Suprapubic skin (tissue), 4 donors: ENCODE measurements around the gene CPT1C. TPM values are rescaled to one million over a fixed set of nuclear protein-coding genes. Genes with fewer than 3 reads are reported as not detected.

Experiments used
- DNase-seq, 2 donors: peaks; one replicate each; pipeline ENCODE4 v3.0.0-alpha.2; 2019; ENCODE audit warnings: low spot score in 2 of 2
- H3K27ac ChIP-seq: fragments of 200-600 bp; sonication (generic); one replicate; pipeline ENCODE4 v1.5.1; 2019
- H3K27me3 ChIP-seq: fragments of 200-600 bp; sonication (generic); one replicate; pipeline ENCODE4 v1.5.1; 2019
- H3K36me3 ChIP-seq: fragments of 200-600 bp; sonication (generic); one replicate; pipeline ENCODE4 v1.5.1; 2019
- H3K4me1 ChIP-seq: fragments of 200-600 bp; sonication (generic); one replicate; pipeline ENCODE4 v1.5.1; 2019
- H3K4me3 ChIP-seq: fragments of 200-600 bp; sonication (generic); one replicate; pipeline ENCODE4 v1.5.1; 2019; ENCODE audit warnings: mild to moderate bottlenecking
- H3K9me3 ChIP-seq: fragments of 200-600 bp; sonication (generic); one replicate; pipeline ENCODE4 v1.5.1; 2019
- EP300 ChIP-seq: sonication (generic); formaldehyde crosslinking; IDR thresholded peaks from one replicate; pipeline ENCODE4 v1.6.1; 2017; ENCODE audit warnings: antibody characterized with exemption
- POLR2A ChIP-seq, 2 donors: fragments of 450-650 bp; IDR thresholded peaks; one replicate each; pipeline ENCODE4 v1.6.1; 2017; ENCODE audit warnings: antibody characterized with exemption in 2 of 2, mild to moderate bottlenecking in 2 of 2, moderate library complexity in 2 of 2
- POLR2AphosphoS5 ChIP-seq, 3 donors: sonication (generic); formaldehyde crosslinking; IDR thresholded peaks; one replicate each; pipeline ENCODE4 v1.6.1; 2017; ENCODE audit warnings: antibody characterized with exemption in 3 of 3
- WGBS: methylation state at CpG from one replicate; pipeline ENCODE4 v1.1.5; 2018; 5-methylcytosine and 5-hydroxymethylcytosine counted together
- total RNA-seq, 4 donors: library from RNA; depleted of rRNA; stranded (reverse); fragments of >200 nt; gene quantifications; one replicate each; pipeline ENCODE4 v1.1.0, GENCODE V29; 2016
- TF ChIP-seq, protein P1 (sequence below), 2 donors: fragments of 200-600 bp in 1 of 2; fragments of 450-650 bp in 1 of 2; sonication (generic) in 1 of 2; IDR thresholded peaks; one replicate each; pipeline ENCODE4 v1.5.1; 2016 to 2019; ENCODE audit warnings: antibody characterized with exemption in 2 of 2, mild to moderate bottlenecking in 1 of 2, moderate library complexity in 1 of 2

The CPT1C gene
- total RNA-seq, 4 donors from 2014 or later, result 0.57 to 1.2 (median 0.92) TPM

DNA sequence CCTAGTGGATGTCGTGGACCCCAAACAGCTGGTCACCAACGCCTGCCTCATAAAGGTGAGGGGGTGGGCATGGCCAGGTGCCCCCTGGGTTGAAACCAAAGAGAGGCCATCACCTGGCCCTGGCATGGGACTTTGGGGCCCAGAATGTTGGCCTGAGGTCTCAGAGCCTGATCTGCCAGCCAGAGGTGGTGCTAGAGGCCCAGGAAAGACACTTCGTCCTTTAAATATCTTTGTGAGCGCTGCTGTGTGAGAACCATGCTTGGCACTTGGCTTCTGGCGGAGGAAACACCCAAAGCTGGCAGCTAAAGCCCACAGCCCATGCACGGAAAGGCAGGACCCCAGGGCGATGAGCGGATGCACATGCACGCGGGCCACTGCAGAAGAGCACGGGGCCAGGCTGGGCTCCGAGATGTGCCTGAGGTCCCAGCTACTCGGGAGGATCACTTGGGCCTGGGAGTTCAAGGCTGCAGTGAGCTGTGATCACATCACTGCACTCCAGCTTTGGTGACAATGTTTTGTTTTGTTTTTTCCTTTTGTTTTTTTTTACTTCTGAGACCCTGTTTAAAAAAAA lies 5.8 kb upstream of the CPT1C start:
- Histone ChIP-seq H3K36me3 (peaks cover 57% of the 10 kb centered on the region), H3K9me3 (no peaks in the 10 kb centered on the region), H3K27me3 (no peaks in the 10 kb centered on the region), H3K4me3 (no peak overlapping the region), H3K27ac (no peak overlapping the region), H3K4me1 (peaks cover 21% of the 10 kb centered on the region)
- no peak for TF ChIP-seq POLR2A (IDR thresholded peaks at IDR 0.05)
- TF ChIP-seq, protein P1, sequence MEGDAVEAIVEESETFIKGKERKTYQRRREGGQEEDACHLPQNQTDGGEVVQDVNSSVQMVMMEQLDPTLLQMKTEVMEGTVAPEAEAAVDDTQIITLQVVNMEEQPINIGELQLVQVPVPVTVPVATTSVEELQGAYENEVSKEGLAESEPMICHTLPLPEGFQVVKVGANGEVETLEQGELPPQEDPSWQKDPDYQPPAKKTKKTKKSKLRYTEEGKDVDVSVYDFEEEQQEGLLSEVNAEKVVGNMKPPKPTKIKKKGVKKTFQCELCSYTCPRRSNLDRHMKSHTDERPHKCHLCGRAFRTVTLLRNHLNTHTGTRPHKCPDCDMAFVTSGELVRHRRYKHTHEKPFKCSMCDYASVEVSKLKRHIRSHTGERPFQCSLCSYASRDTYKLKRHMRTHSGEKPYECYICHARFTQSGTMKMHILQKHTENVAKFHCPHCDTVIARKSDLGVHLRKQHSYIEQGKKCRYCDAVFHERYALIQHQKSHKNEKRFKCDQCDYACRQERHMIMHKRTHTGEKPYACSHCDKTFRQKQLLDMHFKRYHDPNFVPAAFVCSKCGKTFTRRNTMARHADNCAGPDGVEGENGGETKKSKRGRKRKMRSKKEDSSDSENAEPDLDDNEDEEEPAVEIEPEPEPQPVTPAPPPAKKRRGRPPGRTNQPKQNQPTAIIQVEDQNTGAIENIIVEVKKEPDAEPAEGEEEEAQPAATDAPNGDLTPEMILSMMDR (IDR thresholded peaks at IDR 0.05), result no peak
- 83% methylated on average over 9 of the region's 13 CpGs for WGBS
- DNase-seq, result no peak

DNA sequence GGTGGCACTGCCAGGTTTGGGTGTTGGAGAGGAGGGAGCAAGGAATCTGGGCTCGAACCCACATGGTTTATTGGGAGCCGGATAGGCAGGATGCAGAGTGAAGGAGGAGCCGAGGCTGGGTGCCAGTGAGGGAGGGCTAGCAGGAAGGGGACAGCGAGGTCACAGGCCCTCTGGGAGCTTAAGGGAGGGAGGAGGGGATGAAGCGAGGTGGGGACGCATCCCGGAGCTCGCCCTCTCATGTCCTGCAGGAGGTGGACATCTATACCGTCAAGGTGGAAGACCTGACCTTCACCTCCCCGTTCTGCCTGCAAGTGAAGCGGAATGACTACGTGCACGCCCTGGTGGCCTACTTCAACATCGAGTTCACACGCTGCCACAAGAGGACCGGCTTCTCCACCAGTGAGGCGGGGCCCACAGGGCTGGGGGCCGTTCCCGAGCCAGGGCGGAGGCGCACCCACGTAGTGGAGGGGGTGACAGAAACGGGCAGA lies 5.0 kb upstream of the CPT1C start:
- Histone ChIP-seq H3K27ac (no peak overlapping the region), H3K9me3 (no peaks in the 10 kb centered on the region), H3K36me3 (peaks cover 57% of the 10 kb centered on the region), H3K27me3 (no peaks in the 10 kb centered on the region), H3K4me1 (peaks cover 21% of the 10 kb centered on the region), H3K4me3 (no peak overlapping the region)
- peak in 1 of 2 donors; percentile 66 for DNase-seq
- WGBS, result 50% methylated on average over 19 of the region's 23 CpGs
- TF ChIP-seq POLR2AphosphoS5 (IDR thresholded peaks at IDR 0.05), result no peak
- TF ChIP-seq EP300, result no peak
- TF ChIP-seq, protein P1 (IDR thresholded peaks at IDR 0.05), result no peak
- no peak for TF ChIP-seq POLR2A (IDR thresholded peaks at IDR 0.05)

DNA sequence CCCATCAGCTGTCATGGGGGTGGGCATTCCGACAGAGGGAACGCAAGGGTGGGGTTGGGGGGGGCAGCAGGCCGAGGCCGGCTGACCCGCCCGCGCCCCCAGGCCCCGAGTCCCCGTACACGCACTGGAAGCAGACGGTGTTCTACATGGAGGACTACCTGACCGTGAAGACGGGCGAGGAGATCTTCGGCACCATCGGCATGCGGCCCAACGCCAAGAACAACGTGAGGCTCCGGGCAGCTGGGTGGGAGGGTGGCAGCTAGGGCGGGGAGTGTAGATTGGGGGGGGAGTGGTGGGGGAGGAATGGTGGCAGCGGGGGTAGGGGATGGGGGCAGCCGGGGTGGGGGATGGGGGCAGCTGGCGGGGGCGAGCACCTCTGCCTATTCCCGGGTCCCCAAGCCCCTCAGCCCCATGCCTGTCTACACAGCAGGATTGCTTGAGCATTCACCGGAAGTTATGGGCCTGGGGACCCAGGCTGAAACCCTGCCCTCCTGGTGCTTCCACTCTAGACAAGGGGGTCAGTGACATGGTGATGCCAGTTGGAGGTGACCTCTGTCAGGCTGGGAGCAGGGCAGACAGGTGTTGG lies 4.3 kb upstream of the CPT1C start:
- Histone ChIP-seq H3K4me1 (peaks cover 26% of the 10 kb centered on the region), H3K9me3 (no peaks in the 10 kb centered on the region), H3K27me3 (no peaks in the 10 kb centered on the region), H3K36me3 (peaks cover 55% of the 10 kb centered on the region), H3K4me3 (no peak overlapping the region), H3K27ac (no peak overlapping the region)
- DNase-seq, result peak in 1 of 2 donors; percentile 69
- TF ChIP-seq EP300, result no peak
- TF ChIP-seq POLR2AphosphoS5 (IDR thresholded peaks at IDR 0.05), result no peak
- TF ChIP-seq POLR2A (IDR thresholded peaks at IDR 0.05), result no peak
- TF ChIP-seq, protein P1 (IDR thresholded peaks at IDR 0.05), result no peak
- 89% methylated on average over 3 of the region's 27 CpGs for WGBS

DNA sequence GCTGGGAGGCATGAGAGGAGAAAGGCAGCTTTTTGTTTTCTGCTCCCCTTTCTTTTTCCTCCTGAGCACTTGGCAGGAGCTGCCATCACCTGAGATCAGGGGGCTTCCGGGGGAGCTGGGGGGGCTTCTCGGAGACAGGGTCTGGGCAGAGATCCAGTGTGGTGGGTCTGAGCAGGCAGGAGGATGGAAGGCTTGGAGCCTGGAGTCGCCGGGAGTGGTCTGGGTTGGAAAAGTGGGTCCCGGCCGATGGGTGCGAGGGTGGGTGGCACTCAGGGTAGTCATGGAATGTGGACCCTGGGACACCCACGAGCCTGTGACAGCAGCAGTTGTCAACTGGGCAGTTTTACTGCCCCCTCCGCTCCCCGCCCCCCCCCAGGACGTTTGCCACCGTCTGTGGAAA lies 3.8 kb upstream of the CPT1C start:
- TF ChIP-seq EP300 (no peak), POLR2AphosphoS5 (IDR thresholded peaks at IDR 0.05) (no peak), POLR2A (IDR thresholded peaks at IDR 0.05) (no peak)
- Histone ChIP-seq H3K27ac (no peak overlapping the region), H3K4me3 (no peak overlapping the region), H3K36me3 (peaks cover 49% of the 10 kb centered on the region), H3K27me3 (no peaks in the 10 kb centered on the region), H3K9me3 (no peaks in the 10 kb centered on the region), H3K4me1 (peaks cover 27% of the 10 kb centered on the region)
- DNase-seq, result no peak
- 82% methylated on average over 6 of the region's 12 CpGs for WGBS

DNA sequence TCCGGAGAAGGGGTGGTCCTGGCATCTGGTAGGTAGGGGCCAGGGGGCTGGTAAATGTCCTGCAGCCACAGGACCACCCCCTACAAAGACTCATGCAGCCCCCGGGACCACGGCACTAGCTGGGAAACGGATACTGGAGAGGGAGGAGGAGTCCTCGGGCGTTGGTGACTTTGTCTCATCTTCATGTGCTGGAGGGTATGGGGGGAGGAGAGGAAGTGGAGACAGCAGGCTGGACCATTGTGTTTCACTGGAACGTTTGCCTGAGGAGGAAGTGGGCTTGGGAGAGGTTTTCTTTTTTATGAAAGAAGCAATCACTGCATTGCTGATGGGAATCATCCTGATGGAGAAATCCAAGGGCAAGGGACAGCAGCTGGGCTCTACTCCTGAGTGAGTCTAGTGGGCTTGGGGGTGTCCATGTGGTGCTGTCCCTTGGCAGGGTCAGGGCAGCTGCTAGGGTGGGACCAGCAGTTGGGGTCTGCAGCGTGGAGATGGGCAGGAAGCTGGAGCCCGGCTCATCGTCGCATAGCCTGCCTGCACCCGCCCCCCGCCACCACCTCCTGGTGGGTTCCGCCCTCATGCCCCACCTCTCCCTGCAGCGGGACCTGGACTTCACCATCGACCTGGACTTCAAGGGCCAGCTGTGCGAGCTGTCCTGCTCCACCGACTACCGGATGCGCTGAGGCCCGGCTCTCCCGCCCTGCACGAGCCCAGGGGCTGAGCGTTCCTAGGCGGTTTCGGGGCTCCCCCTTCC lies 3.2 kb upstream of the CPT1C start:
- WGBS, result 70% methylated on average over 23 of the region's 26 CpGs
- no peak for TF ChIP-seq EP300
- TF ChIP-seq, protein P1 (IDR thresholded peaks at IDR 0.05), result no peak
- no peak for TF ChIP-seq POLR2A (IDR thresholded peaks at IDR 0.05)
- TF ChIP-seq POLR2AphosphoS5 (IDR thresholded peaks at IDR 0.05), result no peak
- H3K36me3 ChIP-seq, result peaks cover 44% of the 10 kb centered on the region
- DNase-seq, result peak in 1 of 2 donors; percentile 72
- peaks cover 27% of the 10 kb centered on the region for H3K4me1 ChIP-seq
- no peaks in the 10 kb centered on the region for H3K9me3 ChIP-seq
- peak overlapping the region; percentile 31 for H3K27ac ChIP-seq
- no peaks in the 10 kb centered on the region for H3K27me3 ChIP-seq
- peak overlapping the region; percentile 7 for H3K4me3 ChIP-seq
